Fibroblast of skin of scalp (primary cell): ENCODE data around the gene GLI3.

ENCODE experiments used
- DNase-seq: peaks from one replicate; pipeline ENCODE4 v3.0.0-alpha.2; 2013

Gene GLI3

GRCh38 chr7:42102301-42102700, 134.7 kb downstream of the GLI3 start:
- no peak for DNase-seq

- DNase-seq: no peak
Observed at GRCh38 chr7:42100156-42100508, 136.9 kb downstream of the GLI3 start.

GRCh38 chr7:42099470-42100155, 137.4 kb downstream of the GLI3 start:
- no peak for DNase-seq

- DNase-seq: no peak
Observed at GRCh38 chr7:42099066-42099465, 137.9 kb downstream of the GLI3 start.

GRCh38 chr7:42097752-42098151, 139.3 kb downstream of the GLI3 start:
- peak; percentile 83 for DNase-seq

- peak; percentile 56 for DNase-seq
Observed at GRCh38 chr7:42096681-42097561, 140.1 kb downstream of the GLI3 start.

- no peak for DNase-seq
Observed at GRCh38 chr7:42096268-42096667, 140.7 kb downstream of the GLI3 start.

- no peak for DNase-seq
Observed at GRCh38 chr7:42095791-42096190, 141.2 kb downstream of the GLI3 start.

GRCh38 chr7:42093349-42093905, 143.6 kb downstream of the GLI3 start:
- DNase-seq: peak; percentile 48

- DNase-seq: no peak
Observed at GRCh38 chr7:42091461-42092291, 145.3 kb downstream of the GLI3 start.

- no peak for DNase-seq
Observed at GRCh38 chr7:42090806-42091205, 146.2 kb downstream of the GLI3 start.

GRCh38 chr7:42090056-42090455, 147.0 kb downstream of the GLI3 start:
- no peak for DNase-seq

- DNase-seq: no peak
Observed at GRCh38 chr7:42087616-42088015, 149.4 kb downstream of the GLI3 start.

- no peak for DNase-seq
Observed at GRCh38 chr7:42085531-42085930, 151.5 kb downstream of the GLI3 start.

GRCh38 chr7:42084263-42084662, 152.7 kb downstream of the GLI3 start:
- no peak for DNase-seq

GRCh38 chr7:42083284-42083683, 153.7 kb downstream of the GLI3 start:
- DNase-seq: no peak

- DNase-seq: peak; percentile 92
Observed at GRCh38 chr7:42082144-42082543, 154.9 kb downstream of the GLI3 start.

- no peak for DNase-seq
Observed at GRCh38 chr7:42081671-42082070, 155.3 kb downstream of the GLI3 start.

- DNase-seq: peak; percentile 63
Observed at GRCh38 chr7:42080841-42081586, 156.0 kb downstream of the GLI3 start.

- no peak for DNase-seq
Observed at GRCh38 chr7:42077271-42078135, 159.5 kb downstream of the GLI3 start.

GRCh38 chr7:42076870-42077269, 160.1 kb downstream of the GLI3 start:
- DNase-seq: no peak
